Suprapubic skin (tissue), 4 donors: ENCODE data around the gene LRRC75A. TPM values are rescaled to one million over a fixed set of nuclear protein-coding genes. Genes with fewer than 3 reads are reported as not detected.
"Not testable (repeated sequence)": the region's sequence is repeated elsewhere in the genome, so short reads cannot be mapped to it uniquely, and the experiment has no call there.

Source experiments
- DNase-seq, 2 donors: peaks; one replicate each; pipeline ENCODE4 v3.0.0-alpha.2; 2019; ENCODE audit warnings: low spot score in 2 of 2
- H3K27ac ChIP-seq: fragments of 200-600 bp; sonication (generic); one replicate; pipeline ENCODE4 v1.5.1; 2019
- H3K27me3 ChIP-seq: fragments of 200-600 bp; sonication (generic); one replicate; pipeline ENCODE4 v1.5.1; 2019
- H3K36me3 ChIP-seq: fragments of 200-600 bp; sonication (generic); one replicate; pipeline ENCODE4 v1.5.1; 2019
- H3K4me1 ChIP-seq: fragments of 200-600 bp; sonication (generic); one replicate; pipeline ENCODE4 v1.5.1; 2019
- H3K4me3 ChIP-seq: fragments of 200-600 bp; sonication (generic); one replicate; pipeline ENCODE4 v1.5.1; 2019; ENCODE audit warnings: mild to moderate bottlenecking
- H3K9me3 ChIP-seq: fragments of 200-600 bp; sonication (generic); one replicate; pipeline ENCODE4 v1.5.1; 2019
- CTCF ChIP-seq, 2 donors: fragments of 200-600 bp in 1 of 2; fragments of 450-650 bp in 1 of 2; sonication (generic) in 1 of 2; IDR thresholded peaks; one replicate each; pipeline ENCODE4 v1.5.1; 2016 to 2019; ENCODE audit warnings: antibody characterized with exemption in 2 of 2, mild to moderate bottlenecking in 1 of 2, moderate library complexity in 1 of 2
- EP300 ChIP-seq: sonication (generic); formaldehyde crosslinking; IDR thresholded peaks from one replicate; pipeline ENCODE4 v1.6.1; 2017; ENCODE audit warnings: antibody characterized with exemption
- POLR2A ChIP-seq, 2 donors: fragments of 450-650 bp; IDR thresholded peaks; one replicate each; pipeline ENCODE4 v1.6.1; 2017; ENCODE audit warnings: antibody characterized with exemption in 2 of 2, mild to moderate bottlenecking in 2 of 2, moderate library complexity in 2 of 2
- POLR2AphosphoS5 ChIP-seq, 3 donors: sonication (generic); formaldehyde crosslinking; IDR thresholded peaks; one replicate each; pipeline ENCODE4 v1.6.1; 2017; ENCODE audit warnings: antibody characterized with exemption in 3 of 3
- WGBS: methylation state at CpG from one replicate; pipeline ENCODE4 v1.1.5; 2018; 5-methylcytosine and 5-hydroxymethylcytosine counted together
- total RNA-seq, 4 donors: library from RNA; depleted of rRNA; stranded (reverse); fragments of >200 nt; gene quantifications; one replicate each; pipeline ENCODE4 v1.1.0, GENCODE V29; 2016

The LRRC75A gene
- total RNA-seq, 4 donors from 2014 or later, result 0.64 to 0.99 (median 0.90) TPM

DNA sequence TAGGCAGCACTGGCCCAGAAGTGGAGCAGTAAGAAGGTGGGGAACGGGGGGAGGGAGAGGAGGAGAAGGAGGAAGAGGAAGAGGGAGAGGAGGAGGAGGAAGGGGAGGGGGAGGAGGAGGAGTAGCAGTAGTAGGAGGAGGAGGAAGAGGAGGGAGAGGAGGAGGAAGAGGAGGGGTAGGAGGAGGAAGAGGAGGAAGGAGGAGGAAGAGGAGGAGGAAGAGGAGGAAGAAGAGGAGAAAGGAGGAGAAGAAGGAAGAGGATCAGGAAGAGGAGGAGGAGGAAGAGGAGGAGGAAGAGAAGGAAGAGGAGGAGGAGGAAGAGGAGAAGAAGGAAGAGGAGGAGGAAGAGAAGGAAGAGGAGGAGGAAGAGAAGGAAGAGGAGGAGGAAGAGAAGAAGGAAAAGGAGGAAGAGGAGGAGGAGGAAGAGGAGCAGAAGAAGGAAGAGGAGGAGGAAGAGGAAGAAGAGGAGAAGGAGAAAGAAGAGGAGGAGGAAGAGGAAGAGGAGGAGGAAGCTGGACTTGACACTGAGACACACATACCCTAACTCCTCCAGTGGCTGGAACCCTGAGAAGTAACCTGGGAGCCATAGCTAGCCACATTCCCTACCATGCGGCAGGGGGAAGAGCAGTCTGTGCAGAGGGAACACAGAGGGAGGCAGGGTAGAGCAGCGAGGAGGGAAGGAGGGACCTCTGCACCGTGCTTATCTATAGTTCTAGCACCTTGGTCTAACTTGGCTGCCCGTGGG, 35.8 kb downstream of the LRRC75A start:
- H3K4me1 ChIP-seq, result no peaks in the 10 kb centered on the region
- H3K27ac ChIP-seq, result no peak overlapping the region
- TF ChIP-seq POLR2AphosphoS5 (IDR thresholded peaks at IDR 0.05) (no peak), CTCF (IDR thresholded peaks at IDR 0.05) (no peak), EP300 (no peak), POLR2A (IDR thresholded peaks at IDR 0.05) (no peak)
- H3K36me3 ChIP-seq, result peaks cover 6% of the 10 kb centered on the region
- no peak for DNase-seq
- no peak overlapping the region for H3K4me3 ChIP-seq
- H3K9me3 ChIP-seq, result no peaks in the 10 kb centered on the region
- H3K27me3 ChIP-seq, result no peaks in the 10 kb centered on the region
- 86% methylated on average over 5 of the region's 5 CpGs for WGBS

DNA sequence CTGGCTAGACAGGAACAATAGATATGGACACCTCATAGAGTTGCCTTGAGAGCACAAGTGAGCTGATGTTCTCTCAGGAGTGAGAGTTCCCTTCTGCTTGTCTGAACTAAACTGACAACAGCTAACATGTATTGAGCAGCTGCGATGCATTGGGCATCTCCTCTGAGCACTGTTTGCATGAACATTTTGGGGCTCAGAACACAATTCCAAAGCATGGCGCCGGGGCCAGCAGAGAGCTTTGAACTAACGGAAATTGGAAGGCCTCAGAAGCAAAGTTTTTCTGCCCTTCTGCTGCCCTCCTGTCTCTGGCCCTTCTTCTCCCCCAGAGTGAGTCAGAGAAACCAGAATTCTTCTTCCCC, 38.5 kb downstream of the LRRC75A start:
- Histone ChIP-seq H3K9me3 (no peaks in the 10 kb centered on the region), H3K4me1 (peaks cover 2% of the 10 kb centered on the region), H3K27me3 (no peaks in the 10 kb centered on the region), H3K4me3 (no peak overlapping the region), H3K36me3 (peaks cover 20% of the 10 kb centered on the region), H3K27ac (no peak overlapping the region)
- DNase-seq, result no peak
- 97% methylated on average over 4 of the region's 4 CpGs for WGBS
- TF ChIP-seq EP300 (no peak), POLR2AphosphoS5 (IDR thresholded peaks at IDR 0.05) (no peak), CTCF (IDR thresholded peaks at IDR 0.05) (no peak), POLR2A (IDR thresholded peaks at IDR 0.05) (no peak)

- H3K9me3 ChIP-seq, H3K4me1 ChIP-seq, H3K27me3 ChIP-seq, H3K4me3 ChIP-seq, H3K27ac ChIP-seq, DNase-seq: not testable (repeated sequence)
- 80% methylated on average over 8 of the region's 8 CpGs for WGBS
- H3K36me3 ChIP-seq, result peaks cover 29% of the 10 kb centered on the region
Measured at GRCh38 chr17:16452268-16452667, 39.7 kb downstream of the LRRC75A start.

DNA sequence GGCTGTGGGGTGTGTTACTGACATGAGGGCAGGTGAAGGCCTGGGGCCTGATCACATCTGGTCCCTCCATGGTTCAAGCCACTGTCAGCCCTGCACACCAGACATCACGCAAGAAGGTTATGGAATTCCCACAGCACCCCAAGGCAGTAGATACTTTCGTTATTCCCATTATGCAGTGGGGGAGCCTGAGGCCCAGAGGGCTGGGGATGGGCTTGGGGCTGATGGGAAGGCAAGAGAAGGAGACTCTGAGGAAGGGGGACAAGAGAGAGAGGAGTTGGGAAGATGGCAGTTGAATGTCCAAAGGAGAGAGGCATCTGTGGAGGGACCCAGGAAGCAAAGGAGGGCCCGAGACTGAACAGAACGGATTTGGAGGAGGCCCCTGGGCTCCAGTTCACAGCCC, 42.0 kb downstream of the LRRC75A start:
- Histone ChIP-seq H3K27ac (no peak overlapping the region), H3K36me3 (peaks cover 38% of the 10 kb centered on the region), H3K4me3 (no peak overlapping the region), H3K27me3 (no peaks in the 10 kb centered on the region), H3K9me3 (no peaks in the 10 kb centered on the region), H3K4me1 (peaks cover 2% of the 10 kb centered on the region)
- TF ChIP-seq EP300 (no peak), POLR2A (IDR thresholded peaks at IDR 0.05) (no peak), CTCF (IDR thresholded peaks at IDR 0.05) (no peak), POLR2AphosphoS5 (IDR thresholded peaks at IDR 0.05) (no peak)
- WGBS, result 92% methylated on average over 4 of the region's 4 CpGs
- DNase-seq, result no peak

GRCh38 chr17:16449121-16449570, 42.8 kb downstream of the LRRC75A start:
- no peak for DNase-seq
- H3K4me3 ChIP-seq, result no peak overlapping the region
- no peak overlapping the region for H3K27ac ChIP-seq
- no peaks in the 10 kb centered on the region for H3K9me3 ChIP-seq
- 80% methylated on average over 8 of the region's 11 CpGs for WGBS
- H3K4me1 ChIP-seq, result peaks cover 7% of the 10 kb centered on the region
- TF ChIP-seq CTCF (IDR thresholded peaks at IDR 0.05), result no peak
- TF ChIP-seq EP300, result no peak
- TF ChIP-seq POLR2A (IDR thresholded peaks at IDR 0.05), result no peak
- TF ChIP-seq POLR2AphosphoS5 (IDR thresholded peaks at IDR 0.05), result no peak
- no peaks in the 10 kb centered on the region for H3K27me3 ChIP-seq
- peaks cover 45% of the 10 kb centered on the region for H3K36me3 ChIP-seq

DNA sequence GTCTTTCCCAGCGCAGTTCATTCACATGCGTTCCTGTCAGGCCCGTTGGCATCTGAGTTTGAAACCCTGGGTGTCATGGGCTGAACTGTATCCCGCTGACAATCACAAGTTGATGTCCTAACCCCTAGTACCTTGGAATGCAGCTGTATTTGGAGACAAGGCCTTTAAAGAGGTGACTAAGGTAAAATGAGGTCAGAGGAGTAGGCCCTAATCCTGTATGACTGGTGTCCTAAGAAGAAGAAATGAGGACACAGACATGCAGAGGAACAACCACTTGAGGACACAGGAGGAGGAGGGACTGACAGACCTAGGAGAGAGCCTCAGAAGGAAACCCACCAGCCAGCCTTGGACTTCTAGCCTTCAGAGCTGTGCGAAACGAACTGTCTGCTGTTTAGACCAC, 43.5 kb downstream of the LRRC75A start:
- Histone ChIP-seq H3K9me3 (no peaks in the 10 kb centered on the region), H3K27ac (no peak overlapping the region), H3K4me1 (peaks cover 9% of the 10 kb centered on the region), H3K4me3 (no peak overlapping the region), H3K36me3 (peaks cover 51% of the 10 kb centered on the region), H3K27me3 (no peaks in the 10 kb centered on the region)
- no peak for TF ChIP-seq POLR2A (IDR thresholded peaks at IDR 0.05)
- TF ChIP-seq CTCF (IDR thresholded peaks at IDR 0.05), result no peak
- TF ChIP-seq EP300, result no peak
- no peak for TF ChIP-seq POLR2AphosphoS5 (IDR thresholded peaks at IDR 0.05)
- DNase-seq, result no peak
- WGBS, result 90% methylated on average over 6 of the region's 6 CpGs
